HepG2 (cell line): ENCODE results near the gene FOXA1. TPM values are rescaled to one million over a fixed set of nuclear protein-coding genes. Genes with fewer than 3 reads are reported as not detected.

Experiments used
- AGO2 ChIP-seq: fragments of 200-400 bp; formaldehyde crosslinking; optimal IDR thresholded peaks from 2 replicates; pipeline ENCODE3; 2017; ENCODE audit warnings: mild to moderate bottlenecking, low read depth, low read length, moderate library complexity
- AKNA ChIP-seq: sonication (generic); formaldehyde crosslinking; IDR thresholded peaks from 2 replicates; pipeline ENCODE4 v1.4.0; 2020; ENCODE audit warnings: missing genetic modification reagents, borderline replicate concordance
- CCDC6 ChIP-seq: sonication (generic); formaldehyde crosslinking; IDR thresholded peaks from 2 replicates; pipeline ENCODE4 v1.8.1; 2022; ENCODE audit warnings: mild to moderate bottlenecking, missing genetic modification reagents, moderate library complexity
- DBP ChIP-seq: sonication (generic); formaldehyde crosslinking; IDR thresholded peaks from 2 replicates; pipeline ENCODE4 v1.4.0; 2020; ENCODE audit warnings: missing genetic modification reagents; ENCODE audit errors: not compliant biosample characterization
- HES4 ChIP-seq: sonication (generic); formaldehyde crosslinking; IDR thresholded peaks from 2 replicates; pipeline ENCODE4 v1.9.0; 2021; ENCODE audit warnings: mild to moderate bottlenecking, missing genetic modification reagents, borderline replicate concordance
- HOXD1 ChIP-seq: sonication (generic); formaldehyde crosslinking; IDR thresholded peaks from 2 replicates; pipeline ENCODE4 v1.5.0; 2020; ENCODE audit warnings: missing genetic modification reagents
- MTERF4 ChIP-seq: sonication (generic); formaldehyde crosslinking; IDR thresholded peaks from 2 replicates; pipeline ENCODE4 v1.8.0; 2023; ENCODE audit warnings: mild to moderate bottlenecking, missing genetic modification reagents
- NONO ChIP-seq, 2 experiments: fragments of 450-650 bp in 1 of 2; sonication (generic) in 1 of 2; formaldehyde crosslinking in 1 of 2; IDR thresholded peaks in 1 of 2; conservative IDR thresholded peaks in 1 of 2; 2 replicates each; pipeline versions ENCODE4 v1.6.1 to v1.8.0; 2017 to 2022; ENCODE audit warnings: mild to moderate bottlenecking in 1 of 2, missing genetic modification reagents in 1 of 2, moderate library complexity in 1 of 2
- NR3C1 ChIP-seq: sonication (generic); formaldehyde crosslinking; IDR thresholded peaks from 2 replicates; pipeline ENCODE4 v1.4.0; 2020; ENCODE audit warnings: missing genetic modification reagents
- SOX13 ChIP-seq, 3 experiments: fragments of 450-650 bp in 1 of 3; sonication (generic) in 1 of 3; formaldehyde crosslinking in 1 of 3; IDR thresholded peaks in 2 of 3; conservative IDR thresholded peaks in 1 of 3; 2 replicates each; pipeline versions ENCODE4 v1.5.0 to v1.6.1; 2016 to 2020; ENCODE audit warnings: antibody characterized with exemption in 1 of 3, mild to moderate bottlenecking in 1 of 3, missing compliant biosample characterization in 1 of 3, missing genetic modification reagents in 1 of 3, moderate library complexity in 1 of 3
- TCF7L2 ChIP-seq: IDR thresholded peaks from 2 replicates; pipeline ENCODE4 v1.6.1; 2011; ENCODE audit warnings: mild to moderate bottlenecking, low read depth, low read length, moderate library complexity
- ZFP91 ChIP-seq: sonication (generic); formaldehyde crosslinking; IDR thresholded peaks from 2 replicates; pipeline ENCODE4 v1.9.0; 2022; ENCODE audit warnings: missing genetic modification reagents, mild to moderate bottlenecking, borderline replicate concordance
- ZNF136 ChIP-seq: sonication (generic); formaldehyde crosslinking; IDR thresholded peaks from 2 replicates; pipeline ENCODE4 v1.8.1; 2022; ENCODE audit warnings: low read depth, mild to moderate bottlenecking, moderate library complexity, missing genetic modification reagents
- ZNF235 ChIP-seq: sonication (generic); formaldehyde crosslinking; IDR thresholded peaks from 2 replicates; pipeline ENCODE4 v1.8.1; 2023; ENCODE audit warnings: mild to moderate bottlenecking, missing genetic modification reagents, borderline replicate concordance
- ZNF431 ChIP-seq: sonication (generic); formaldehyde crosslinking; IDR thresholded peaks from 2 replicates; pipeline ENCODE4 v1.9.0; 2022; ENCODE audit warnings: missing genetic modification reagents, low read depth, mild to moderate bottlenecking, borderline replicate concordance
- ZNF451 ChIP-seq: sonication (generic); formaldehyde crosslinking; IDR thresholded peaks from 2 replicates; pipeline ENCODE4 v1.5.0; 2020; ENCODE audit warnings: mild to moderate bottlenecking, missing genetic modification reagents
- ZNF792 ChIP-seq: IDR thresholded peaks from 2 replicates; pipeline ENCODE4 v1.6.1; 2016
- ZSCAN29 ChIP-seq: sonication (generic); formaldehyde crosslinking; conservative IDR thresholded peaks from 2 replicates; pipeline ENCODE4 v1.4.0; 2020; ENCODE audit warnings: mild to moderate bottlenecking, missing genetic modification reagents
- polyA plus RNA-seq, 8 experiments: library from polyadenylated mRNA; depleted of rRNA in 3 of 8; stranded (reverse) in 7 of 8; unstranded in 1 of 8; fragments of >200 nt; fragmentation: Illumina TruSeq in 4 of 8; extraction: Trizol in 4 of 8; gene quantifications; 2 replicates each; pipeline versions ENCODE4 v1.2.1 to v1.2.3, GENCODE V29; 2011 to 2016; ENCODE audit warnings: low read depth in 4 of 8, missing spikeins in 1 of 8, mixed read lengths in 1 of 8; ENCODE audit not compliant: insufficient read depth in 1 of 8
- total RNA-seq, 5 experiments: library from RNA; depleted of rRNA; stranded (reverse); fragments of >200 nt; fragmentation: Illumina TruSeq; extraction: Trizol; gene quantifications; 2 replicates each; pipeline ENCODE4 v1.2.3, GENCODE V29; 2016; ENCODE audit warnings: low read depth in 1 of 5

Gene FOXA1
- total and polyA plus RNA-seq, 2 of the 13 experiments (the other 11 are each of a cell fraction or from before 2014, with no cell fraction given): 43.4 to 58.6 TPM

- TF ChIP-seq ZFP91 (CRISPR knock-in tag) (peak; percentile 65; the same call in 1 of the 2 replicates), HES4 (CRISPR knock-in tag) (0 out of 2 replicates have a peak, but pooled peaks have one; percentile 19), ZNF431 (CRISPR knock-in tag) (no peak), MTERF4 (CRISPR knock-in tag) (no peak), TCF7L2 (no peak), DBP (CRISPR knock-in tag) (no peak), AKNA (CRISPR knock-in tag) (no peak), HOXD1 (CRISPR knock-in tag) (no peak), ZNF136 (CRISPR knock-in tag) (no peak), ZNF235 (no peak; the same call in 1 of the 2 replicates), NR3C1 (CRISPR knock-in tag) (no peak), CCDC6 (CRISPR knock-in tag) (no peak), ZNF451 (CRISPR knock-in tag) (peak; percentile 85), AGO2 (peak; percentile 93), ZNF792 (CRISPR knock-in tag) (no peak), SOX13 (IDR thresholded peaks at IDR 0.05) (no peak), SOX13 (CRISPR knock-in tag; conservative IDR thresholded peaks at IDR 0.05 in 1 of 2, IDR thresholded peaks at IDR 0.05 in 1 of 2) (peak in 1 of 2 experiments; percentile 12; a peak in 2 of 4 replicates), NONO (IDR thresholded peaks at IDR 0.05) (no peak), NONO (CRISPR knock-in tag; conservative IDR thresholded peaks at IDR 0.05) (no peak; the same call in 1 of the 2 replicates), ZSCAN29 (CRISPR knock-in tag) (no peak)
Observed at GRCh38 chr14:37583358-37584210, 11.5 kb downstream of the FOXA1 start (continued).
